GM21515 (cell line): ENCODE measurements around the gene C1orf50.
"Not testable (repeated sequence)": the region's sequence is repeated elsewhere in the genome, so short reads cannot be mapped to it uniquely, and the experiment has no call there.

ENCODE experiments used
- ATAC-seq: cut with Tn5 transposase; IDR thresholded peaks from one replicate; pipeline ENCODE4 v1.9.1; 2021; ENCODE audit not compliant: unreplicated experiment

The C1orf50 gene

DNA sequence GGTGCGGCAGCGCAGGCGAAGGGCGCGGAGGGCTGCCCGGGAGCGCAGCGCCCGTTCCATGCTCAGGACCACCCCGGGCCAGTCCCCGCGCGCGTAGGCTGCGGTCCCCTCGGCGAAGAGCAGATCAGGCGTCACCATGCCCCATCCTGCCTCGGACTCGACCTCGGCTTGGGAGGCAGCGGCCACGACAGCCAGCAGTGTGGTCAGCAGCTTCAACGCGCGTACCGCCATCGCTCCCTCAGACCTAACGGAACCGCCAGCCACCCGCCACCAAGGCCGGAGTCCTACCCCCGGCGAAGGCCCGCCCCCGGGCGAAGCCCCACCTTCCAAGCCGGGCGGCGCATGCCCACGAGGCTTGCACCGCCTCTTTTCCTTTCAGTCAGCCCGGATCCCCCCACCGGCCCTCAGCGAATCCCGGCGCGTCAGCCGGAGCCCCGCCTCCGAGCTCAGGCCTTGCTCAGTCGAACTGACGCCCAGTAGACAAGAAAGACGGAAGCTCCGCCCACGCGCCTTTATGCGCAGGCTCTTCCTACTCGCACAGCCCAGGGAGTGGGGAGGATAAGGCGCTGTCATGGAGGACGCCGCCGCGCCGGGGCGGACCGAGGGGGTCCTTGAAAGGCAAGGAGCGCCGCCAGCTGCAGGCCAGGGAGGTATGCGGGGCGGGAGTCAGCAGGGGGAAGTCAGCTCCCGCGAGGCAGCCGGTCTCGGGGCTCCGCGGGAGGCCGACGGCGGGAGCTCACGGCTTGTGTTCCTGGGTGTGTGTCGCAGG, at the start of gene C1orf50, which contains the start of gene P3H1:
Gene C1orf50 (plus strand): TSS at position 509 of the 769 bp plus-strand sequence. CDS start 63 bp downstream, at position 572.
Gene P3H1 (minus strand): TSS at position 288 of the 769 bp plus-strand sequence. CDS start 57 bp downstream, at position 231.
- ATAC-seq, result peak; percentile 88

DNA sequence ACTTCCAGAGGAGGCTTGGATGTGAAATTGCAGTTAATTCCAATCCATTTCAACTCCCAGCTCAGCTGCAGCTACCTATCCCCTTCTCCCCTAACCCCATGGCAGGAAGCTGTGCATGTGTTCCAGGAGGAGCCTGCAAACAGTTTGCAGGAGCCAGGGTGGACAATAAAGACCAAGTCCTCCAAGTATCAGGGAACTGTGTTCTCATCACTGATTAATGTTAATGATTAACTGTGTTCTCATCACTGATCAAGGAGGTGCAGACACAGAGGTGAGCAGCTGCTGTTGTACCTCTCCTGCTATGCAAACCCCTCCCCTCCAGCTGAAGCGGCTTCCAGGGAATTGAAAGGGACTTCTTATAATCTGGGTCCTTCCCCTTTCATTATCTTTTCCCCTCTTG, 46.2 kb upstream of the C1orf50 start:
- ATAC-seq, result no peak

DNA sequence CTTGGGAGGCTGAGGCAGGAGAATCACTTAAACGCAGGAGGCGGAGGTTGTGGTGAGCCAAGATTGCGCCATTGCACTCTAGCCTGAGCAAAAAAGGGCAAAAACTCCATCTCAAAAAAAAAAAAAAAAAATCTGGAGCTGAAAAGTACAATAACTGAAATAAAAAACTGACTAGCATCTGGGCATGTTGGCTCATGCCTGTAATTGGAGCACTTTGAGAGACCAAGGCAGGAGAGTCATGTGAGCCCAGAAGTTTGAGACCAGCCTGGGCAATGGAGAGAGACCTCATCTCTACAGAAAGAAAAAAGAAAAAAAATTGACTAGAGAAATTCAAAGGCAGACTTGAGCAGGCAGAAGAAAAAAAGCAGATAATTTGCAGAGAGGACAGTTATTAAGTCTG, 45.1 kb upstream of the C1orf50 start:
- ATAC-seq, result no peak

DNA sequence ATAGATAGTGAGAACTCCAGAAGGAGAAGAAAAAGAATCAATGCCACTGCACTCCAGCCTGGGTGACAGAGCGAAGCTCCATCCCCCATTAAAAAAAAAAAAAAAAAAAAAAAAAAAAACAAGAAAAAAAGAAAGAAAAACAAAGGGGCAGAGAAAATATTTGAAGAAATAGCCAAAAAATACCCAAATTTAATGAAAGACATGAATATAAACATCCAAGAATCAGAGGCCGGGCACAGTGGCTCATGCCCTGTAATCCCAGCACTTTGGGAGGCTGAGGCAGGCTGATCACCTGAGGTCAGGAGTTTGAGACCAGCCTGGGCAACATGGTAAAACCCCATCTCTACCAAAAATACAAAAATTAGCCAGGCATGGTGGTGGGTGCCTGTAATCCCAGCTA, 44.6 kb upstream of the C1orf50 start:
- ATAC-seq, result not testable (repeated sequence)

DNA sequence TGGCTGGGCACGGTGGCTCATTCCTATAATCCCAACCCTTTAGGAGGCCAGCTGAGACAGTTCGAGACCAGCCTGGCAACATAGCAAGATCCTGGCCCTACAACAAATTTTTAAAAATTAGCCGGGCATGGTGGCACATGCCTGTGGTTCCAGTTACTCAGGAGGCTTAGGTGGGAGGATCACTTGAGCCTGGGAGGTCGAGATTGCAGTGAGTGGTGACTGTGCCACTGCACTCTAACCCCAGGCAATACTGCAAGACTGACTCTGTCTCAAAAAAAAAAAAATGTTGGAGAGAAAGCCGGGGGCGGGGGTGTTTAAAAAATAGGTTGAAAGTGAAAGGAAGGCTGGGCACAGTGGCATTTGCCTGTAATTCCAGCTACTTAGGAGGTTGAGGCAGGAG, 43.5 kb upstream of the C1orf50 start:
- no peak for ATAC-seq

DNA sequence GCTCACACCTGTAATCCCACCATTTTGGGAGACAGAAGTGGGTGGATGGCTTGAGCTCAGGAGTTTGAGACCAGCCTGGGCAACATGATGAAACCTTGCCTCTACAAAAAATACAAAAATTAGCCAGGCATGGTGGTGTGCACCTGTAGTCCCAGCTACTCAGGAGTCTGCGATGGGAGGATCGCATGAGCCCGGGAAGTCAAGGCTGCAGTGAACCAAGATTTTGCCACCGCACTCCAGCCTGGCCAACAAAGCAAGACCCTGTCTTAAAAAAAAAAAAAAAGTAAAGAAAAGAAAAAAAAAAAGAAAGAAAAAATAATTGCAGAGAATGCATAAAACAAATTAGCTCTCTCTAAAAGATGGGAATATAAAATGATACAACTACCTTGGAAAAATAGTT, 41.2 kb upstream of the C1orf50 start:
- not testable (repeated sequence) for ATAC-seq

DNA sequence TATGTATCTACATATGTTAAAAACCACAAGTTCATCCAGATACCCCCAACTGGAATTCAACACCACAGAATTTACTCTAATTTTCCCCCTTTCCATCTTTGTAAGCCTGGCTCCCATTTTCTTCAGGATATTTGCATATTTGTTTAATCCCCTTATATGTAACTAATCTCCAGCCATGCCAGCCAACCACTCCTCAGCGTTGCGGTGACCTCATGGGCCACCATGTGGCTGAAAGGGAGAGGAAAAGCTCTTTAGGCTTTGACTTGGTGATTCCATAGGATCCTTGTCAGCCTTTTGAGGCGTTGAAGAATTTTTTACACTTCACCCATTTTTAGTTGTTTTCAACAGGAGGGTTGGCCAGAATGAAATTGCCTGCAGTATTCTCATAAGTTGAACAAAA, 37.0 kb upstream of the C1orf50 start:
- ATAC-seq, result no peak

DNA sequence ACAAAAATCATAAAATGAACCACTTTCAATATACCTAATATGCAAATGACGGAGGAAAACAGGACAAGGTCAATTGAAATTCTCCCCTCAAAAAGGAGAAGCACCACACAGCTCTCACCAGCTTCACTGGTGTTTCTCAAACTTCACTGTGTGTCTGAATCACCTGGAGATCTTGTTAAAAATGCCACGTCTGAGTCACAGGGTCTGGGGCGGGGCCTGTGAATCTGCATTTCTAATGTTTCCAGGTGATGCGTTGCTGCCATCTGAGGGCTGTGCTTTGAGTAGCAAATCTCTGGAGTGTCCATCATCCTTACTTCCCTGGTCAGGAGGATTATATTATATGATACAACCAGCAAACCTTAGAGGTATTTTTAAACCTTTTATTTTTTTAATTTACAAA, 36.1 kb upstream of the C1orf50 start:
- ATAC-seq, result no peak

DNA sequence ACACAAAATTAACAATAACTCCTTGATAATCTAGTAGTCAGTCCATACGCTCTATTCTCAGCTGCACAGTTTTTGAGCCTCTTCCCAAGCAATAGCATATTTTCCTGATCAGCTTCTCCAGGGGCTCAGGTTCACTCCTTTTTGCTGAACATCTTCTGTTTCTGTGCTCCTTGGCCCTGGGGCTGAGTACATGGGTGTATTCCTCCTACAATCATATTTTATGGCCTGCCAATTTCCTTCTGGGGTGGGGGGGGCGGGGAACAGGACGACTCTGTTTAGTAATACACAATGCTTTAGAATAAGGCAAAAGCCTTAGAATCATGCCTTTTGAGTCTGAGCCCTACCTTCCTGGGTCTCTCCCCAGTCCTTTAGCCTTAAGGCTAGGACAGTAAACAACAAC, 35.5 kb upstream of the C1orf50 start:
- no peak for ATAC-seq

DNA sequence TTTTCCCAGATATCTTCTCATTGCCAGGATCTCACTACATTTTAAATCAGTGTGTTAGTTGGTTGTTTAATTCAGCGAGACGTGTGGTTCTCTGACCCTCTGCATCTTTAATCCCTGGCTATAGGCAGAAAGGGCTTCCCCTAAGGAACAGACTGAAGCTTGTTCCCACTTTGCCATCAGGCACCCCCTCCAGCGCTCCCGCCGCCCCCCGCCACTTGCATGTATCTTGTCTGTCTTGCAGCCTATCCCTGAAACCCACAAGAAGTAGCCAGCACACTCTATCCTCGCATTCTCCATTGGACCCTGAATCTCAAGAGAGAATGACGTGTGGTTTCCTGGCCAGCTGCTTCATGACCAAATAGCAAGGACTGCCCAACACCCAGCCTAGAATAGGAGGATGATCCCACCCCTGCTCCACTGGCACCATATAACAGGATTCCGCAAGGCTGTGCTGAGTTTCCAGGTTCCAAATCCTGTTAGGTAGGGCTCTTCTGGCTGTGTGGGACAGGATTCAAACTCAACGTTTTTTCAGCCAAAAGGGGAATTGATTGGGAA, 34.8 kb upstream of the C1orf50 start:
- ATAC-seq, result no peak

DNA sequence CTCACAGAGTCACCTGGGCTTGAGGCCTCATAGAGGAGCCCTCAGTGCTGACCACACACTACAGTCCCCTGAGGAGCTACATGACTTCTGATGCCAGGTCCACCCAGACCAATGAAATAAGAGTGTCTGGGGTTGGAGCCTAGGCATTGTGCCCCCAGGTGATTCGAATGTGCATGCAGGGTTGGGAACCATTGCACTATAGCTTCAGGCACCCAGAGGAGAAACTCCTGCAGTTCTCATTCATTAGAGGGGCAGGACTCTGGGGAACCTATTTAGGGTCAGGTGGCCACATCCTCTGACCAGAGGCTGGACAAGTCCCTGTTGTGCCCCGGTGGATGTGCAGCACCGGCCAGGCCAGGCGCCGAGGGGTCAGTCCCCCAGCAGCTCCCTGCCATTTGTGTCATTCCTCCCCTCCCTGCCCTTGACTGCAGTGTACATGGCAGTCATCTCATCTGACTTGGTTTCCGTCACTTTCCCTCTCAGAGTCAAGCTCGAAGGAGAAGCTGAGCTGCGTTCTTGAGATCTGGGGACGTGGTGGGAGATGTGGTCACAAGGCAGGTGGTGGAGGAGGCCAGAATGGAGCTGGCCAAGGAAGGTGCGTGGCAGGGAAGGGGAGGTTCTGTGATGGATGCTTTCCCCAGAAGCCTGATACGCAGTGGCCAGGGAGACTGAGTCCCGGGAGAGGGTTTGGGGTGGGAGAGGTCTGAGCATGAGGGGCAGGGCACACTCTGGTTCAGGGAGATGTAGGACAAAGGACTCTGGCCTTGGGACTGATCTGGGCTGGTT, 33.4 kb upstream of the C1orf50 start:
- ATAC-seq, result no peak

DNA sequence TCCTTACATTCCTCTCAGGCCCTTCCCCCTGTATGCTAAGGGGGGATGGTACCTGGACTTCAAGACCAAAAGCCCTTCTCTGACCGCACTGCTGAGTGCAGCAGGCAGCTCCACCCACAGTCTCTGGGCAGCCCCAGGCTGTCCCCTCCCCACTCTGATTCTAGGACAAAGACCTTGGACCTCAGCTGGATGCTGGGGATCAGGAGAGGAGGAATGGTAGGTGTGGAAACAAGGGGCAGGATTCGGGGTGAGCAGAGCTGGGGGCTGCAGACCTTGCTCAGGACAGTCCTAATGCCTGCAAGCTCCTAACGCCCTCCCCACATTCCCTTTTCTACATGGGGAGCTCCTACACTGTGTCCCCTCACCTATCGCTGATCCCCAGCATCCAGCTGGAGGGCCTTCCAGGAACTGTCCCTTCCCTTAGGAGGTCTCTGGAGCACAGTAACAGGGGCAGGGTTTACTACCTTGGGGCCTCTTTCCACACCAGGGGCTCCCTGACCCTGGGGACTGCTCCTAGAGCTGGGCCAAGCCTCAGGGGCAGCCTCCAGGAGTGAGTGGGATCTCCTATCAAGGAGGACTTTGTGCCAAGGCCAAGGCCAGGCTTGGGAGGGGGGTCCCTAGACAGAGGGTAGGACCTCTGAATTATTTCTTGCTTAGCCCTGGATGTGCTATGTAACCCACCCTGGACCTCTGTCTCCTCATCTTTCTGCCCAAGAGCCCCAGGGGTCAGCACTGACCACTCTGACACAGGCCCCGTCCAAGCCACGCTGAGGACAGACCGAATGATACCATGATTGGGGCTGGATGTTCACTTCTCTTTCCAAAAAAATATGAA, 32.6 kb upstream of the C1orf50 start:
- no peak for ATAC-seq

DNA sequence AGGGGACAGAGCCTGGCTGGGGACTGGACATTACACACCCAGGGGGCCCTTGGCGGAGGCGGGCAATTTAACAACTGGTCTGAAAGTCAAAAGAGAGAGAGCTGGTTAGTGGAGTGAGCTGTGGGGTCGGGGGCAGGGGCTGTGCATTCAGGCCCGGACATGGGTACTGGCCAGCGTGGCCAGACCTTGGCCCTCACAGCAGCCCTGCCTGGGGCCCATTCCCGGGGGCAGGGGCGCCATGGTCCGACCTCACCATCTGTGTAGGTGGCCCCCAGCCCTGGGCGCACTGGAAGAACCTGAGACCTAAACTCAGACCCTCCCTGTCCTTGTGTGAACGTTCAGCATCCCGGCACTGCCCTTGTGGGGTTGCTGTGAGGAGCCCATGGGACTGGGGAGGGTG, 32.0 kb upstream of the C1orf50 start:
- no peak for ATAC-seq

DNA sequence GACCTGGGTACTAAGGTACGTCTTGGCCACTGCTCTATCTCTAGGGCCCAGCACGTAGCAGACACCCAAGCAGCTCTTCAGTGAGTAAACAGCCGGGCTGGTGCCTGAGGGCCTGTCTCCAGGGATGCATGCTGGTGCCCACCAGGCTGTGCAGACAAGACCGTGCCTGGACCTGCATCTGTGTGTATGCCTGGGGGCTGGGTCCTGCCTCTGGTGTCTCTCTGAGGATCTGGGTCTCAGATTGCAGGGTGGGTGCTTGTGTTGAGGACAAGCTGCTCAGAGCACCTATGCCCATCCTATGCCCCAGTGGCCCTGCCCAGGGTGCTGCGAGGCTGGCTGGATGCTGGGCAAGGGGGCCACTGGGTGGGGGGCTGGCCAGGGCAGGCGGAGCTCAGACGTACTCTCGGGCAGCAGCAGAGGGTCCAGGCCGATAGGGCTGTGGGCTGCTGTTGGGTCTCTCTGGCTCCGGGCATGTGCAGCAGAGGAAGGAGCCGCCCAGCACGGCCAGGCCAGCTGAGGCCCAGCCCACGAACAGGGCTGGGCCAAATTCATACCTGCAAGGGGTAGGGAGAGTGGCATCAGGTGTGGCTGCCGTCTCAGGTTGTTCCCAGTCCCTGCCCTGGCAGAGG, 31.5 kb upstream of the C1orf50 start:
- no peak for ATAC-seq

DNA sequence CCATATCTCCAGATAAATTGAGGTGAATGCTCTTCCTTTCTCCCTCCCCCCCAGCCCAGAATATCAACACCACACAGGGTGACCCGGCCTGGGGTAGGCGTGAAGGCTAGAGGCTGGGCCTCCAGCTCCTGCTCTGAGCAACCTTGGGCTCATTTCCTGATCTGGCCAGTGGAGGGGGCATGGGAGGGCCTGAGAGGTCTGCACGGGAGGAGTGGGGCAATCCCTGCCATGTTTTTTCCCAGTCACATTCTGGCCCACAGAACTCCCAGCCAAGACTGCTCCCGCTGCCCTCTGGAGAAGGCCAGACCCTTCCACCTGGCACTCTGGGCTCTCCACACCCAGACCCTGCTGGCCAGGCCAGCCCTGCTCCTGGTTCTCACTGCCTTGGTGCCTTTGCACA, 30.9 kb upstream of the C1orf50 start:
- no peak for ATAC-seq

DNA sequence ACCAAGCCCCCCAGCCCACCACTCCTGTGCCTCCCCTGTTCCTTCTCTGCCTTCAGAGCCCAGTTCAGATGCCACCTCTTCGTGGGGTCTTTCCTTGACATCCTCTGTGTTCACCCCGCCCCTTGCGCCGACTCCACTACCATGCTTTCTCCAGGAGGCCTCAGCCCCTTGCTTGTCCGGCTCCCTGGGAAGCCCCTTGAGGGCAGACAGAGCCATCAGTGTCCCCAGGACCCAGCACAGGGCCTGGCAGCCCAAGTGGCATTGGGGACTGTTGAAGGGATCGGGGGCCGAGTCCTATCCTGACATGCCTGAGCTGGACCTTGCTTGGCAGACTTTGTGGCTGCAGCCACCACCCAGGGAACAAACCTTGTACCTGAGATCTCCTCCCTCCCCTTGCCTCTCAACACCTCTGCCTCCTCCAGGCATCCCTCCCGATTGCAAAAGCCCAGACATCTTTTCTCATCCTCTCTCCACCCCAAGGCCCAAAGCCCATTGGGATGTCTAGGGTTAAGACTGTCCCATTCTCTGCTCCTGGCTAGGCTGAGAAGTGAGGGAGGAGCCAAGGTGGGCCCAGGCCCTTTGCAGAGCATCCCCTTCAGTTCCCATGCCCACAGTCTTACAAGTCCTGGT, 30.4 kb upstream of the C1orf50 start:
- ATAC-seq, result no peak

DNA sequence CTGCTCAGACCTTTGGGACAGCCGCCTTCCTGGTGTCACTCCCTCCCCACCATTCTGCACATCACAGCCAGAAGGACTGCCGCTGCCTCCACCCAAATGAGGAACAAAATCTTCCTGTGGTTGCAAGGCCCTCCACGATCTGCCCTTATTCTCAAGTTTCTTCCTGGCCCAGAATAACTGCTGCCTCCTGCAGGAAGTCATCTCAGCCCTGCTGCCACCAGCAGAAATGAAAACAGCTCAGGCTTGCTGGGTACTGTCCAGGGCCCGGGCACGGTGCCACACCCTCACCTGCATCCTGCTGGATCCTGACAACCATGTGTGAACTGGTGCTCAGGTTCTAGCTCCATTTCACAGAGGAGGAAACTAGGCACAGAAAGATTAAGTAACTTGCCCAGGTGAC, 29.8 kb upstream of the C1orf50 start:
- ATAC-seq, result no peak

DNA sequence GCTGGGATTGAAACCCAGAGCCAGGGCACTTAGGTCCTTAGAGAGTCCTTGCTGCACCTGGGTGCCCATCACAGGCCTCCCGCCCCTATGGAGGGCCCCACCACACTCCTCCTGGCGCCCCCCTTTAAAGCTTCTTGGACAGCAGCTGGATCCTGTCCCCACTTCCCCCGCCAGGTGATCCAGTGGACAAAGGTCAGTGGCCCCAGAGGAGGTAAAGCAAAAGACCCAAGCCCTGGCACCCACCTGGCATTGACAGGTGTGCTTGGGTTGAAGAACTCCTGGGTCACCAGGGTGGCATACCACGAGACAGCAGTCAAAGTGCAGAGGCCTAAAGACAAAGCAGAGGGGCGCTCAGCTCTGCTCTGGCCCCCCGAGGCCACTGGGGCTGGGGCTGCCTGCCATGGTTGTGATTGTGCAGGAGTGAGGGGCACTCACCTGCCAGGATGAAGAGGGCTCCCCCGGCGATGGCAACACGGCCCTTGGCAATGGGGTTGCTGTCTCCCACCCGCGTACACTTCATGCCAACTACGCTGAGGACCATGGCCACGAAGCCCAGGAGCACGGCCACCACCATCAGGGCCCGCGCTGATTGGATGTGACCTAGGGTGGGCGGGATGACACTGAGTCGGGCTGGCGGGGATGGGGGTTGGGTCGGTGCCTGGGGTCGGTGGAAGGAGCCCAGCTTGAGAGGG, 28.9 kb upstream of the C1orf50 start:
- no peak for ATAC-seq

DNA sequence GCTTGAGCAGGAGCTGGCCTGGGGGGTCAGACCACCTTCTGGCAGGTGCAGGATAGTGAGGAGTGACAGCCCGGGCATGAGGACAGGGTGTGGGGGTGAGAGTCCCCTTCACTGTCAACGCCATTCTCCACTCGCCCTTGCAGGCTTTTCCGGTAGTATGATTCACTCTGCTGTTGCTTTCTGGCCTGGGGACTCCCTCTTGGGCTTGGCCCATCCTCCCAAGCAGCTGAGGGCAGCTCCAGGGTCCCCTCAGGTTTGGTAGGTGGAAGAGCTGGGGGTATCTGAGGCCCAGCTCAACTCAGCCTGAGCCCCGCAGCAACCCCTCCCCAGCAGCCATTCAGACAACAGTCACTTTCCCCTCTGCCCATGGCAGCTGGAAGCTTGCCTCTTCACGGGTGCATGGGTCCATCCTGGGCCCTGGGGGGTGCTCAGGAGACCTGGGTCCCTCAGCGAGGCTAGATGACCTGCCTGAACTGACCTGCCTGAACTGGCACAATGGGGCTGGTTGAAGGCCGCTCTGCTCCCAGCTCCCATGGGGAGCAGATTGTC, 28.3 kb upstream of the C1orf50 start:
- no peak for ATAC-seq
